ENCODE results near the gene GMCL1. TPM values are rescaled to one million over a fixed set of nuclear protein-coding genes. Genes with fewer than 3 reads are reported as not detected.

Gene GMCL1
- total and polyA plus RNA-seq, 2 of the 13 experiments (the other 11 are each of a cell fraction or from before 2014, with no cell fraction given): 18.7 to 24.0 TPM

GRCh38 chr2:69830045-69830905, 815 bp downstream of the GMCL1 start (continued):
- TF ChIP-seq ZNF512 (CRISPR knock-in tag; IDR thresholded peaks at IDR 0.05): no peak; the same call in 1 of the 2 replicates
- TF ChIP-seq SETDB1 (CRISPR knock-in tag; IDR thresholded peaks at IDR 0.05; ENCODE audit: borderline replicate concordance): no peak
- no peak for TF ChIP-seq TP53 (CRISPR knock-in tag; conservative IDR thresholded peaks at IDR 0.05)
- no peak for TF ChIP-seq SRSF4 (IDR thresholded peaks at IDR 0.05; ENCODE audit: low read depth, low read length, poor library complexity, severe bottlenecking)
- TF ChIP-seq TOPORS (CRISPR knock-in tag; IDR thresholded peaks at IDR 0.05): no peak
- no peak for TF ChIP-seq ZNF781 (CRISPR knock-in tag; IDR thresholded peaks at IDR 0.05; ENCODE audit: borderline replicate concordance, not compliant biosample characterization)
- TF ChIP-seq MTA3 (CRISPR knock-in tag; IDR thresholded peaks at IDR 0.05): no peak
- no peak for TF ChIP-seq ZNF609 (CRISPR knock-in tag; IDR thresholded peaks at IDR 0.05; ENCODE audit: borderline replicate concordance)
- TF ChIP-seq MED1 (CRISPR knock-in tag; IDR thresholded peaks at IDR 0.05): peak; percentile 33; the same call in 1 of the 2 replicates
- no peak for TF ChIP-seq TERF1 (CRISPR knock-in tag; IDR thresholded peaks at IDR 0.05)
- no peak for TF ChIP-seq HNRNPLL (IDR thresholded peaks at IDR 0.05; ENCODE audit: low read depth, low read length, poor library complexity, severe bottlenecking)
- peak; percentile 83; the same call in 1 of the 2 replicates for TF ChIP-seq SNAPC4 (CRISPR knock-in tag; IDR thresholded peaks at IDR 0.05)
- TF ChIP-seq SMAD9 (CRISPR knock-in tag; IDR thresholded peaks at IDR 0.05): no peak
